ENCODE data around the gene FBL.

DNA sequence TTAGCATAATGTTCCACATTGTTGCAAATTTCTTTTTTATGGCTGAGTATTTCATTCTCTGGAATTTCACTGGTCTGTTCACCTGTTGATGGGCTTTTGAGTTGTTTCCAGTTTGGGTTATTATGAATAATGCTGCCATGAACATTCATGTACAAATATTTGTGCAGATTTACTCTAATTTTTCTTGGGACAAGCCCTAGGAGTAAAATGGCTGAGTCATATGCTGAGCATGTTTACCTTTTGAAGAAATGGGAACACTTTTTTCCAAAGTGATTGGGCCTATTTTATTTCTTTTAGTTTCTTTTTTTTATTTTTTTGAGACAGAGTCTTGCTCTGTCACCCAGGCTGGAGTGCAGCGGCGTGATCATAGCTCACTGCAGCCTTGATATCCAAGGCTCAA is 4.7 kb upstream of the FBL start:
- TF ChIP-seq, protein P1, sequence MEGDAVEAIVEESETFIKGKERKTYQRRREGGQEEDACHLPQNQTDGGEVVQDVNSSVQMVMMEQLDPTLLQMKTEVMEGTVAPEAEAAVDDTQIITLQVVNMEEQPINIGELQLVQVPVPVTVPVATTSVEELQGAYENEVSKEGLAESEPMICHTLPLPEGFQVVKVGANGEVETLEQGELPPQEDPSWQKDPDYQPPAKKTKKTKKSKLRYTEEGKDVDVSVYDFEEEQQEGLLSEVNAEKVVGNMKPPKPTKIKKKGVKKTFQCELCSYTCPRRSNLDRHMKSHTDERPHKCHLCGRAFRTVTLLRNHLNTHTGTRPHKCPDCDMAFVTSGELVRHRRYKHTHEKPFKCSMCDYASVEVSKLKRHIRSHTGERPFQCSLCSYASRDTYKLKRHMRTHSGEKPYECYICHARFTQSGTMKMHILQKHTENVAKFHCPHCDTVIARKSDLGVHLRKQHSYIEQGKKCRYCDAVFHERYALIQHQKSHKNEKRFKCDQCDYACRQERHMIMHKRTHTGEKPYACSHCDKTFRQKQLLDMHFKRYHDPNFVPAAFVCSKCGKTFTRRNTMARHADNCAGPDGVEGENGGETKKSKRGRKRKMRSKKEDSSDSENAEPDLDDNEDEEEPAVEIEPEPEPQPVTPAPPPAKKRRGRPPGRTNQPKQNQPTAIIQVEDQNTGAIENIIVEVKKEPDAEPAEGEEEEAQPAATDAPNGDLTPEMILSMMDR (optimal IDR thresholded peaks at IDR 0.05 in 1 of 3, IDR thresholded peaks at IDR 0.05 in 1 of 3, conservative IDR thresholded peaks at IDR 0.05 in 1 of 3; ENCODE audit: extremely low read depth in 1 of 3, insufficient read depth in 2 of 3, low read length in 3 of 3) = no peak
- no peak for TF ChIP-seq EZH2 (IDR thresholded peaks at IDR 0.05; ENCODE audit: low read length)

Measured in keratinocyte (primary cell).